ENCODE data around the gene PSPH. TPM values are rescaled to one million over a fixed set of nuclear protein-coding genes. Genes with fewer than 3 reads are reported as not detected.
"Not testable (repeated sequence)": the region's sequence is repeated elsewhere in the genome, so short reads cannot be mapped to it uniquely, and the experiment has no call there.

PSPH gene
- total and polyA plus RNA-seq, 2 donors (not counting 3 experiments of a cell fraction or from before 2014, with no cell fraction given): 11.8 to 24.2 TPM

DNA sequence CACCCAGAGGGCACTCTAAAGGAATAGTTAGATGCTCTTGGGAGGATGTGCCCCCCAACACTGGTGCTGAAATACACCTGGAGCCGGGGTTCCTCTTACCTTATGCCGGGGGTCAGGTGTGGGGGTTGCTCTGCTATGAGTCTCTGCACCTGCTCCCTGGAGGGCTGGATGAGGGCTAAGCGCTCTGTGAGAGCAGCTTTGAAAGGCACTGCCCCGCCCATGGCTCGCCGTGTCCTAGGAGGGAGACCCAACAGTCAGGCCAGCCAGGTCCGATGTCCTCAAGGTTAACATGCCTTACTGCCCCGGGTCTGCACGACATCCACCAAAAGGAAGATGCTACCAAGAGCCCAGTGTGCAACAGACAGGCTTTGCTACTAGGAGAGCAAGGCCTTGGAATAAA lies 31.7 kb downstream of the PSPH start:
- Histone ChIP-seq H3K4me1 (ENCODE audit: control insufficient read depth, extremely low read depth, insufficient read depth, low read length) (no peaks in the 10 kb centered on the region), H3K27me3 (ENCODE audit: control insufficient read depth in 2 of 2, insufficient read depth in 2 of 2, low read length in 2 of 2) (no peaks in the 10 kb centered on the region), H4K20me1 (replicated peaks; ENCODE audit: control insufficient read depth, extremely low read depth, insufficient read depth, low read length) (no peaks in the 10 kb centered on the region), H3K4me2 (ENCODE audit: insufficient read depth, low read length) (no peak overlapping the region), H3K36me3 (ENCODE audit: control insufficient read depth in 2 of 2, extremely low read depth in 1 of 2, insufficient read depth in 2 of 2, low read length in 2 of 2) (peaks cover 0 to 4% of the 10 kb centered on the region in 2 experiments), H3K4me3 (replicated peaks in 1 of 3; ENCODE audit: insufficient read depth in 1 of 3, low read depth in 1 of 3, low read length in 3 of 3) (no peak overlapping the region), H2AFZ (ENCODE audit: low read depth, low read length) (no peak overlapping the region), H3K27ac (ENCODE audit: insufficient read depth, low read depth, low read length) (no peak overlapping the region), H3K9me1 (replicated peaks; ENCODE audit: control insufficient read depth, extremely low read depth, insufficient read depth, low read length) (no peaks in the 10 kb centered on the region), H3K9ac (replicated peaks; ENCODE audit: extremely low read depth, insufficient read depth, low read length) (no peak overlapping the region), H3K79me2 (ENCODE audit: control insufficient read depth, insufficient read depth, low read length) (no peaks in the 10 kb centered on the region), H3K9me3 (replicated peaks; ENCODE audit: control insufficient read depth, insufficient read depth, low read length) (no peaks in the 10 kb centered on the region)
- no TSS peak for BruUV-seq (replicated peaks)
- DNase-seq (ENCODE audit: low read depth, low spot score) (no peak), FAIRE-seq (no peak)
- dilution Hi-C loops (cut with MboI; ENCODE audit: extremely low pct_ligation_motif_present, low sequenced_read_pairs) (no loop called here), intact Hi-C loops (cut with micrococcal nuclease) (no loop called here)
- CTCF ChIA-PET: interaction anchor here (1.3 kb wide), 1 partner anchor 11 kb away, joined by 6 read pairs; no protein-coding TSS in a partner anchor
- POLR2A ChIA-PET: interaction anchor here (0.7 kb wide), 1 partner anchor 21 kb away, joined by 4 read pairs; no protein-coding TSS in a partner anchor
- TF ChIP-seq GATA2 (IDR thresholded peaks at IDR 0.05; ENCODE audit: insufficient read depth, insufficient read length, low read depth, low read length): no peak

DNA sequence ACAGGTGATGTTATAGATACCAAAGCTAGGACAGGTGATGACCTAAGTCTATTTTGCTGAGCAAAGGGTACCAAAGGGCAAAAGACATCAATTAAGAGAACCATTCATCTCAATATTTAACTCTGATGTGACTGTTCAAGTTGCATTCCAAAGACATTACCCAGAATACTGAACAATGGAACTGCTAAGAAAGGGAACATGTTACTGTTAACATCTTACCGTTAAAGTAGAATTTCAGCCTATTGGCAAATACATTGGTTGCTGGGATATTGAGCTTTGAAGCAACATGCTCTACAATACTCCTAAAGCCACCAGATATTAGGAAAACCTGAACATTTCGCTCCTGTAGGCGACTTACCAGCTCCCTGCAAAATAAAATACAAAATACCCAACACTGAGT lies 34.2 kb downstream of the PSPH start:
- H3K4me1 ChIP-seq (ENCODE audit: control insufficient read depth, extremely low read depth, insufficient read depth, low read length); BruUV-seq (replicated peaks); H3K9ac ChIP-seq (replicated peaks; ENCODE audit: extremely low read depth, insufficient read depth, low read length); H3K79me2 ChIP-seq (ENCODE audit: control insufficient read depth, insufficient read depth, low read length); H3K4me2 ChIP-seq (ENCODE audit: insufficient read depth, low read length); H3K27ac ChIP-seq (ENCODE audit: insufficient read depth, low read depth, low read length); H3K27me3 ChIP-seq (ENCODE audit: control insufficient read depth in 2 of 2, insufficient read depth in 2 of 2, low read length in 2 of 2); H2AFZ ChIP-seq (ENCODE audit: low read depth, low read length); H3K36me3 ChIP-seq (ENCODE audit: control insufficient read depth in 2 of 2, extremely low read depth in 1 of 2, insufficient read depth in 2 of 2, low read length in 2 of 2); H3K9me1 ChIP-seq (replicated peaks; ENCODE audit: control insufficient read depth, extremely low read depth, insufficient read depth, low read length); dilution Hi-C loops (cut with MboI; ENCODE audit: extremely low pct_ligation_motif_present, low sequenced_read_pairs); H3K4me3 ChIP-seq (replicated peaks in 1 of 3; ENCODE audit: insufficient read depth in 1 of 3, low read depth in 1 of 3, low read length in 3 of 3); H3K9me3 ChIP-seq (replicated peaks; ENCODE audit: control insufficient read depth, insufficient read depth, low read length); DNase-seq (ENCODE audit: low read depth, low spot score); intact Hi-C loops (cut with micrococcal nuclease); POLR2A ChIA-PET; FAIRE-seq; H4K20me1 ChIP-seq (replicated peaks; ENCODE audit: control insufficient read depth, extremely low read depth, insufficient read depth, low read length): not testable (repeated sequence)
- CTCF ChIA-PET: interaction anchor here (1.5 kb wide), 1 partner anchor 56 kb away, joined by 4 read pairs; no protein-coding TSS in a partner anchor

All from endothelial cell of umbilical vein (primary cell).